Loucy (cell line): ENCODE data around the gene CFAP97D2.

ENCODE experiments used
- H2AFZ ChIP-seq: fragments of 200-600 bp; sonication (generic); 2 replicates; pipeline ENCODE4 v1.6.0; 2016; ENCODE audit warnings: antibody characterized with exemption, mild to moderate bottlenecking, low read length, moderate library complexity
- H3F3A ChIP-seq: fragments of 200-600 bp; 2 replicates; pipeline ENCODE4 v1.6.0; 2016; ENCODE audit warnings: antibody characterized with exemption, low read depth, mild to moderate bottlenecking
- H3K27me3 ChIP-seq: fragments of 200-600 bp; sonication (generic); 2 replicates; pipeline ENCODE4 v1.6.1; 2014; ENCODE audit warnings: low read length, mild to moderate bottlenecking; ENCODE audit not compliant: insufficient read depth, poor library complexity, severe bottlenecking
- H3K36me3 ChIP-seq: fragments of 200-600 bp; sonication (generic); 2 replicates; pipeline ENCODE4 v1.6.1; 2016; ENCODE audit warnings: low read length; ENCODE audit not compliant: insufficient read depth
- H3K4me1 ChIP-seq: fragments of 200-600 bp; sonication (generic); 2 replicates; pipeline ENCODE4 v1.5.1; 2014; ENCODE audit warnings: low read length, mild to moderate bottlenecking; ENCODE audit not compliant: insufficient read depth, poor library complexity, severe bottlenecking
- H3K4me2 ChIP-seq: fragments of 200-600 bp; sonication (generic); 2 replicates; pipeline ENCODE4 v1.6.0; 2014; ENCODE audit warnings: antibody characterized with exemption, low read length, low read depth, mild to moderate bottlenecking; ENCODE audit not compliant: poor library complexity, severe bottlenecking
- H3K4me3 ChIP-seq: fragments of 200-600 bp; sonication (generic); 2 replicates; pipeline ENCODE4 v1.5.1; 2014; ENCODE audit warnings: low read length, mild to moderate bottlenecking, mixed read lengths; ENCODE audit not compliant: poor library complexity, severe bottlenecking
- H3K79me2 ChIP-seq: fragments of 200-600 bp; sonication (generic); 2 replicates; pipeline ENCODE4 v1.6.1; 2014; ENCODE audit warnings: low read length; ENCODE audit not compliant: insufficient read depth
- H3K9ac ChIP-seq: fragments of 200-600 bp; sonication (generic); 2 replicates; pipeline ENCODE4 v1.6.0; 2014; ENCODE audit warnings: mild to moderate bottlenecking, low read depth, low read length, moderate library complexity; ENCODE audit not compliant: poor library complexity, severe bottlenecking
- H3K9me2 ChIP-seq: fragments of 200-600 bp; sonication (generic); replicated peaks from 2 replicates; pipeline ENCODE4 v1.6.1; 2016; ENCODE audit warnings: low read depth, low read length, mixed read lengths
- H3K9me3 ChIP-seq: fragments of 200-600 bp; sonication (generic); 2 replicates; pipeline ENCODE4 v1.6.1; 2014; ENCODE audit warnings: mild to moderate bottlenecking, antibody characterized with exemption, low read length, low read depth; ENCODE audit not compliant: insufficient read depth
- H4K20me1 ChIP-seq: fragments of 200-600 bp; sonication (generic); 2 replicates; pipeline ENCODE4 v1.6.0; 2014; ENCODE audit warnings: antibody characterized with exemption, low read length, mild to moderate bottlenecking; ENCODE audit not compliant: insufficient read depth, poor library complexity, severe bottlenecking
- CTCF ChIP-seq: fragments of 200-600 bp; sonication (generic); conservative IDR thresholded peaks from 2 replicates; pipeline ENCODE4 v1.5.1; 2014; ENCODE audit warnings: mild to moderate bottlenecking, antibody characterized with exemption, low read length
- EZH2phosphoT487 ChIP-seq: fragments of 200-600 bp; IDR thresholded peaks from 2 replicates; pipeline ENCODE4 v1.6.1; 2018; ENCODE audit warnings: antibody characterized with exemption, mild to moderate bottlenecking, moderate library complexity, borderline replicate concordance

CFAP97D2 gene

GRCh38 chr13:114222461-114222968 lies 43.5 kb downstream of the CFAP97D2 start:
- no peaks in the 10 kb centered on the region for H3K36me3 ChIP-seq
- H3F3A ChIP-seq, result no peaks in the 10 kb centered on the region
- H3K4me1 ChIP-seq, result peaks cover 63% of the 10 kb centered on the region
- H3K9me2 ChIP-seq, result no peaks in the 10 kb centered on the region
- no peak overlapping the region for H3K4me3 ChIP-seq
- H3K9ac ChIP-seq, result no peak overlapping the region
- H2AFZ ChIP-seq, result no peak overlapping the region
- H3K4me2 ChIP-seq, result no peak overlapping the region
- no peaks in the 10 kb centered on the region for H3K27me3 ChIP-seq
- no peaks in the 10 kb centered on the region for H3K79me2 ChIP-seq
- TF ChIP-seq EZH2phosphoT487 (no peak), CTCF (no peak)
- no peaks in the 10 kb centered on the region for H4K20me1 ChIP-seq
- H3K9me3 ChIP-seq, result no peaks in the 10 kb centered on the region

- Histone ChIP-seq H2AFZ (no peak overlapping the region), H3K4me1 (peaks cover 60% of the 10 kb centered on the region), H3F3A (no peaks in the 10 kb centered on the region)
Measured at GRCh38 chr13:114224201-114224600, 45.1 kb downstream of the CFAP97D2 start.

GRCh38 chr13:114225610-114226009 lies 46.6 kb downstream of the CFAP97D2 start:
- Histone ChIP-seq H3K36me3 (no peaks in the 10 kb centered on the region), H3K9me3 (no peaks in the 10 kb centered on the region), H3K9ac (peak overlapping the region; percentile 22), H3K4me3 (no peak overlapping the region), H3K4me1 (peaks cover 47% of the 10 kb centered on the region), H3K9me2 (no peaks in the 10 kb centered on the region), H3K4me2 (peak overlapping the region; percentile 59), H2AFZ (no peak overlapping the region), H4K20me1 (no peaks in the 10 kb centered on the region), H3F3A (no peaks in the 10 kb centered on the region), H3K27me3 (no peaks in the 10 kb centered on the region), H3K79me2 (no peaks in the 10 kb centered on the region)
- no peak for TF ChIP-seq CTCF
- TF ChIP-seq EZH2phosphoT487, result no peak

More at GRCh38 chr13:114224201-114224600, 45.1 kb downstream of the CFAP97D2 start:
- TF ChIP-seq EZH2phosphoT487 (no peak), CTCF (no peak)
- H3K9me3 ChIP-seq, result no peaks in the 10 kb centered on the region
- H3K4me3 ChIP-seq, result no peak overlapping the region
- no peaks in the 10 kb centered on the region for H3K9me2 ChIP-seq
- H3K4me2 ChIP-seq, result no peak overlapping the region
- H3K9ac ChIP-seq, result no peak overlapping the region
- no peaks in the 10 kb centered on the region for H4K20me1 ChIP-seq
- no peaks in the 10 kb centered on the region for H3K27me3 ChIP-seq
- no peaks in the 10 kb centered on the region for H3K79me2 ChIP-seq
- no peaks in the 10 kb centered on the region for H3K36me3 ChIP-seq
